ENCODE data around the gene SEPTIN3.

SEPTIN3 gene

GRCh38 chr22:42007922-42008321, 38.7 kb downstream of the SEPTIN3 start:
- H3K27me3 Mint-ChIP-seq: peaks cover 8% of the 10 kb centered on the region
- peaks cover 3% of the 10 kb centered on the region for H3K36me3 Mint-ChIP-seq (ENCODE audit: low read depth)
- H3K9me3 Mint-ChIP-seq: peaks cover 31% of the 10 kb centered on the region
- no peak for DNase-seq
- H3K27ac Mint-ChIP-seq: no peak overlapping the region
- no peak overlapping the region for H3K4me3 Mint-ChIP-seq
- H3K4me1 Mint-ChIP-seq (ENCODE audit: low read depth): peaks cover 3% of the 10 kb centered on the region

DNA sequence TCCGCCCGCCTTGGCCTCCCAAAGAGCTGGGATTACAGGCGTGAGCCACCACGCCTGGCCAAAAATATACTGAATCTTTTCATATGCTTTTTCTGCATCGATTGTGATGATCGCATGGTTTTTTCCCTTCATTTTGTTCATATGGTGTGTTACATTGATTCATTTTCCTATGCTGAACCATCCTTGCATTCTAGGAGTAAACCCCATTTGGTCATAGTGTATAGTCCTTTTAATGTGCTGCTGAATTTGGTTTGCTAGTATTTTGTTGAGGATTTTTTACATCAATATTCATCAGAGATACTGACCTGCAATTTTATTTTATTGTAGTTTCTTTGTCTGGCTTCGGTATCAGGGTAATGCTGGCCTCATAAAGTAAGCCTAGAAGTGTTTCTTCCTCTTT, 41.5 kb downstream of the SEPTIN3 start:
- peaks cover 8% of the 10 kb centered on the region for H3K27me3 Mint-ChIP-seq
- peaks cover 3% of the 10 kb centered on the region for H3K36me3 Mint-ChIP-seq (ENCODE audit: low read depth)

GRCh38 chr22:42013385-42013784, 44.1 kb downstream of the SEPTIN3 start:
- no peak overlapping the region for H3K4me3 Mint-ChIP-seq
- peaks cover 20% of the 10 kb centered on the region for H3K9me3 Mint-ChIP-seq
- no peak overlapping the region for H3K27ac Mint-ChIP-seq
- peaks cover 5% of the 10 kb centered on the region for H3K27me3 Mint-ChIP-seq
- DNase-seq: no peak
- H3K36me3 Mint-ChIP-seq (ENCODE audit: low read depth): peaks cover 3% of the 10 kb centered on the region
- no peaks in the 10 kb centered on the region for H3K4me1 Mint-ChIP-seq (ENCODE audit: low read depth)

More for the DNA sequence above, 41.5 kb downstream of the SEPTIN3 start:
- Mint-ChIP-seq H3K27ac (no peak overlapping the region), H3K4me3 (no peak overlapping the region), H3K4me1 (ENCODE audit: low read depth) (no peaks in the 10 kb centered on the region), H3K9me3 (peaks cover 23% of the 10 kb centered on the region)
- DNase-seq: no peak

- Mint-ChIP-seq H3K4me1 (ENCODE audit: low read depth) (no peaks in the 10 kb centered on the region), H3K9me3 (peaks cover 6% of the 10 kb centered on the region), H3K4me3 (no peak overlapping the region), H3K27ac (no peak overlapping the region), H3K36me3 (ENCODE audit: low read depth) (no peaks in the 10 kb centered on the region), H3K27me3 (no peaks in the 10 kb centered on the region)
- no peak for DNase-seq
Observed at GRCh38 chr22:42016111-42016510, 46.9 kb downstream of the SEPTIN3 start.

- Mint-ChIP-seq H3K9me3 (no peaks in the 10 kb centered on the region), H3K4me3 (no peak overlapping the region), H3K27ac (no peak overlapping the region)
Observed at GRCh38 chr22:42018224-42018623, 49.0 kb downstream of the SEPTIN3 start.

More at GRCh38 chr22:42018224-42018623, 49.0 kb downstream of the SEPTIN3 start:
- H3K27me3 Mint-ChIP-seq: no peaks in the 10 kb centered on the region
- H3K36me3 Mint-ChIP-seq (ENCODE audit: low read depth): no peaks in the 10 kb centered on the region
- peaks cover 10% of the 10 kb centered on the region for H3K4me1 Mint-ChIP-seq (ENCODE audit: low read depth)
- no peak for DNase-seq

Measured in activated T-cell treated with anti-CD3 and anti-CD28 coated beads, Interleukin-2, amount 50 U/mL, for 24 hours (primary cell).